HG03432 (cell line): ENCODE data around the gene RPTOR.
A peak's percentile ranks its signal among the peaks of the same experiment; 100 is the strongest.

Source experiments
- ATAC-seq: cut with Tn5 transposase; IDR thresholded peaks from one replicate; pipeline ENCODE4 v1.9.1; 2021; ENCODE audit warnings: mild to moderate bottlenecking, moderate library complexity; ENCODE audit not compliant: unreplicated experiment

Gene RPTOR

DNA sequence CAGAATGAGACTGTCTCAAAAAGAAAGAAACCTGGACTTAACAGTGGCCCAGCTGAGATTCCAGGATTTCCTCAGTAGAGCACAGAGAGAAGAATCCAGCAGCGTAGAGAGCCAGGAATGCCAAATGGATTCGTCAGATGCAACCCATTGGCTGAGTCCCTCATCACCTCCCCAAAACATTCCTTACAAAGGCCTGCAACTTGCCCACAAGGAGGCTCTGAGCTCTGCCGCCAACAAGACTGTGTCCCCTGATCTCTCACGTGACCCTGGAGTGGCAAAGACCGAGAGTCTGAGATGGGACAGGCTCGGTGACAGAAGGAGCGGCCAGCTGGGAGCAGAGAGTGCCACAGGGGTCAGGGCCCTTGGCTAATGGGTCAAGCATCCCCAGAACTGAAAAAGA, 440.1 kb downstream of the RPTOR start:
- ATAC-seq = no peak

DNA sequence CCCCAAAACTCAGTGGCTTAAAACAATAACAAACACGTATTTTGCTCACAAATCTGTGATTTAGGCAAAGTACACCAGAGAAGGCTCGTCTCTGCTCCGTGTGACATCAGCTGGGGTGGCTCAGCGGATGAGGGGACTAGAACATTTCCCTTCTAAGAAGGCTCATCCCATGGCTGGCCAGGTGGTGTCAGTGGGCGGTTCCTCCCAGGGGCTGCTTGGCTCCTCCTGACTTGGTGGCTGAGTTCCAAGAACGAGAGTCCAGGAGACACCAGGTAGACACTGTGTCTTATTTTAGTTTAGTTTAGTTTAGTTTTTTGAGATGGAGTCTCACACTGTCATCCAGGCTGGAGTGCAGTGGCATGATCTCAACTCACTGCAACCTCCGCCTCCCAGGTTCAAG, 441.4 kb downstream of the RPTOR start:
- ATAC-seq = no peak

DNA sequence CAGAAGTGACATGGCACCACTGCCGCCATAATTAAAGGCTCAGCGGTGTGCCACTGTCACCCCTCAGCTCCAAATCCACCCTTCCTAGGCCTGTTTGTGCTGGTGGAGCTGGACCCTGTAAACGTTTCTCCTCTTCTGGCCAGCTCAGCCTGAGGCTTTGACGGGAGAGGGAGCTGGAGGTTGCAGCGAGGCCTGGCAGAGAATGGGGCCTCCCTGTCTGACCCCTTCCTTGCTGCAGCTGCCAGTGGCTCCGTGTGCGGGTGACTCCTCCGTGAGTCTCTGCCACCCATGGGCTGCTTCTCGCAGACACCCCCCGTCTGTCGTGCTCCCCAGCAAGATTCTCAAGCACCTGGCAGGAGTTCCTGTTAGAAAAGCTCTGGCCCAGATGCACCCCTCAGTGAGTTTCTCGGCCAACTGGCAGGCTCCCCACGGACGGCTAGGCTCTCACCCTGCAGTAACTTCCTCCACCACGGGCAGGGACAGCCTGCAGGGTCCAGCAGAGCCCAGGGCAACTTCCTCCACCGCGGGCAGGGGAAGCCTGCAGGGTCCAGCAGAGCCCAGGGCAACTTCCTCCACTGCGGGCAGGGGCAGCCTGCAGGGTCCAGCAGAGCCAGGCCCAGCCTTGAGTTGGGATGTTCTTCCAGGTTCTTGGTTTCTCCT, 442.3 kb downstream of the RPTOR start:
- ATAC-seq = no peak

DNA sequence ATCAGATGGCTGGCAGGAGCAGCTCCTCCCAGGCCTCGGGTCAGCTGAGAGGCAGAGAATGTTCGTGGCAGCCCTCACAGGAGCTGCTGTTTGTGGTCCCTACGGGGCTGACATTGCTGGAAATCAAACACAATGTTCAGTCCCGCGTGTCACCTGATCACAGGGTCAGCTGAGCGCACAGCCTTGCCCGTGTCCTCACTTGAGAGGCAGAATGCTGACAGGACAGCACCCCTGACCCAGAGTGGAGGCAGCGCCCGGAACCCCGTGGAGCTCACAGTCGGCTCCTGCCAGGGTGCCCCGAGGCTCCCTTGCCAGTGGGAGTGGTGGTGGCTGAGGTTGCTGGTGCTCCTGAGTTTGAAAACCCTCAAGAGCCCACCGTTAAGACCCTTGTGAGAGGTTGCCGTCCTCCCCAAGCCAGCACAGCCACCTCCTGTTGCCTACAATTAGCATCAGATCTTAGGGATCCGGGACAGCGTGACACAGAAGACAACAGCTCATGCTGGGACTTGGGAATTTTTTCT, 443.4 kb downstream of the RPTOR start:
- ATAC-seq = no peak

DNA sequence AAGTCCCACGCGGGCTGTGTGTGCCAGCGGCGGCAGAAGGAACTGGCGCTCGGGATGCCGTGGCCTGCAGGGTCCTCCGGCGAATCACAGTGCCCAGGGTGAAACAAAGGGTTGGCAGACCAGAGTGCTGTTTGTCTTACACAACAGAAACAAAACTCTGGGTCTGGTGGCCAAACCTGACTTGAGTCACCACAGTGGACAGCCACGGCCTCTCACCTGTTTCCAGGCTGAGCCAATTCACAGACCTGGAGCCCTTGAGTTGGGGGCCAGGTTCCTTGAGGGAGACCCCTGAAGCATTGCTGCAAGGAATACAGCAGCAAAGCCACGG, 444.9 kb downstream of the RPTOR start:
- ATAC-seq = no peak

DNA sequence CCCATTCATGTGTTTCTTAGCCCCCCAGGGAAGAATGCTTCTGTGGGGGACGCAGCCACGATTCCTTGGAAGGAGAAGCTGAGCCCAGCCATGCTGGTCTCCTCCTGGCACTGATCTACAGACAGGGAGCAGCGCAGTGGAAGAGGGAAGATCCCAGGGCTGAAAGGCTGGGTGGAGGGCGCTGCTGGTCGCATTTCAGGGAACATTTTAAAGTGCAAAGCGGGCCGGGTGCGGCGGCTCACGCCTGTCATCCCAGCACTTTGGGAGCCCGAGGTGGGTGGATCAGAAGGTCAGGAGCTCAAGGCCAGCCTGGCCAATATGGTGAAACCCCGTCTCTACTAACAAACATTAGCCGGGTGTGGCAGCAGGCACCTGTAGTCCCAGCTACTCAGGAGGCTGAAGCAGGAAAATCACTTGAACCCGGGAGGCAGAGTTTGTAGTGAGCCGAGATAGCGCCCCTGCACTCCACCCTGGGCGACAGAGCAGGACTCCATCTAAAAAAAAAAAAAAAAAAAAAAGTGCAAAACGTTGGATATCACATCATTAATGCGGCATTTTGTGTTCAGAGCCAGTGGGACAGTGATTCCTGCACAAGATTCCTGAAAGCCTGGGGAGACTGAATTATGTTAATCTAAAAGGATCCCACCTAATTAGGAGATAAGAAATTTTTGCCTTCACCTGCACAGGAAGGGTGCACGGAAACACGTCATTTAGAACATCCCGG, 446.4 kb downstream of the RPTOR start:
- no peak for ATAC-seq

DNA sequence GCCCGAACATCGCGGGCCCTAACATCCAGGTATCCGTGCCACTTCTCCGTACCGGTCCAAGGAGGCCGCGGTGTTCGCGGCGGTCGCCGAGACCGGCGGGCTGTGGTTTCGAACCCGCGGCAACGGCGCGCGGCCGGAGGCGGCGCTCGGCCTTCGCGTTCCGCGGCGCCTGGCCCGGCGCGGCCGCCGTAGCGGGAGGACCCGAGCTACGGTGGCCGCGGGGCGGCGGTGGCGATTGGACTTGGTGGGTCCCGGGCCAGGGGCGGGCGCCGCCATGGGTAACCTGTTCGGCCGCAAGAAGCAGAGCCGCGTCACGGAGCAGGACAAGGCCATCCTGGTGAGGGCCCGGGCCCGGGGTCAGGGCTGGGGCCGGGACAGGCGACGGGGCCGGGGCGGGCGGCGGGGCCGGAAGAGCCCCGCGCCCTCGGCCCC, 447.0 kb downstream of the RPTOR start, which contains the start of gene CHMP6:
Gene CHMP6, plus strand, starts transcription at position 197 of the 432 bp plus-strand sequence. Its CDS starts 78 bp downstream, at position 275.
- ATAC-seq = peak; percentile 65

DNA sequence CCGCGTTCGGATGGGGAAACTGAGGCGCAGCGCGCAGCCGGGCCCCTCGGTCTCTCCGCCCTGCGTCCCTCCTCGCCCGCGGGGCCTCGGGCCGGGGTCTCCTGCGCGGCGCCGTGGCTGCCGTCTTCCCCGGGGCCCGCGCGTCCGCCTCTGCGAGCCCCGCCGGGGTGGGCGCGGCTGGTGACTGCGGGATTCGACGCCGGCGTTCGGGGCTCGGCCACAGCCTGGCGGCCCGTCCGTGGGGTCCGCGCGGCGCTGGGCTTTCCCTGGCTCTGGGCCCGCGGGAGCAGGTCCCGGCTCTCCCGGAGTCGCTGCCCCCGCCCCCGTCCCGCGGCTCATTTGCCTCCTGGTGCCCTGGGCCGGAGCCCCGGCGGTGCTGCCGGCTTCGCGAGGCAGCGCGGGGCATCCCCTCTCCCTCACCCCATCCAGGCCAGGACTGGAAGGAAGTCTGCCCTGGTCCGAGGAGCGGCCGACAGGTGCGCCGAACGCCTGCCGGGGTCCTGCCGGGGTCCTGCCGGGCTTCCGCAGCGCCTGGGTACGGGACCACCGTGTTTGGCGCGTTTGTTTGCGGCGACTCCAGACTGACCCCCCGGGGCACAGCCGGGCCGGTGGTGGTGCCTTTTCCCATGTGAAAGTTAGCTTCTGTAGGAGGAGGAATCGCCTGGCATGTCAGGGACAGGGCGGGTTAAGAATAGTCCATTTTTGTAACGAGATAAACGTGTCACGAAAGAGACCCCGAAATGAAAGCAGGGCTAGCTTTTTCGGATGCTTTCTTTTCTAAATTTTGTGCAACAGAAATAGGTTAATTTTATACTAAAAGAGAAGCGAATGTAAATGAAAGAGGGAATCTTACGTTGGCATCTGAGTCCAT, 447.7 kb downstream of the RPTOR start:
- ATAC-seq = peak; percentile 34

DNA sequence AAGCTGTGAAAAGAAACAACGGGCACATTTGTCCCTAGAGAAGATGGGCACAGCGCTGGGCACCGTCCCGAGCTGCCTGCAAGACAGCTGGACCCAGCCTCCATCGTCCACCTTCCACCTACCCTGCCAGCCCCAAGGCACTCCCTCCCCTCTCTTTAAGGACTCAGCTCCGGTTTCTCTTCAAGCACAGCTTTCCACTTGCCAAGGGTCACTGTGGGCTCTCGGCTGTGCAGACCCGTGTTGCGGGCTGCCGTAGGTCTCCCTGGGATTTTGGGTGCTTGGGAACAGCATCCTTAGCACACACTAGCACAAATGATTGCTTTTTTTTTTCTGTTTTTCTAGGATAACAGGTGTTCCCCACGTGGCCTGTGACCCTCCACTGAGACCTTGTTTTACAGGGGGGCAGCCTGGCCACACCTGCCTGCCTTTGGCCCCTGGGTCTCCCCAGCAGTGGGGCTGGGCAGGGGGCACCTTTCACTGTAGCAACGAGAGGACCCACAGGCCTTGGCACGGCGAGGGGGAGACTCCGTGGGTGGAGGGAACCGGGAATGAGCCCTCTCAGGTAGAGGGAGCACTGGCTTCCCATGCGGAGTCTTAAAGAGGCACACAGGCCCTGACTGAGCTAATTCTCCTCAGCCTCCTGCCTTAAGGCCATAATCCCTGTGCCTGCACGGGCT, 448.4 kb downstream of the RPTOR start:
- no peak for ATAC-seq

DNA sequence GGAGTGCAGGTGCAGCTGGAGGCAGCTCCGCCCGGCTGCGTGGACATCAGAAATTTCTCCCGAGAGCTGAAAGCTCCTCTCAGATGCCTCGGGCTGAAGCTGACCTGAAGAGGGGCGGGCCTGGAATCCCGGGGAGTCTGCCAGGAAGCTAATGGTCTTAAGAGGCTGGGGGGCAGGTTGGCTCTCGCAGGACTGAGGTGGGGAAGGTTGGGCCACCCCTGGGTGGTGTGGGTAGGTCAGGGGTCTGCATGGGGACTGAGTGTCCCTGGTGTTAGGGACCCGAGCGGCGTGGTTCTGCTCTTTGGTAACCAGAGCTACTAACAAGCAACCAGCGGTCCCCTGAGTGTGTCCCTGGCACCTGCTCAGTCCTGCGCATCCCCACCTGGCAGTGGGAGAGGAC, 450.5 kb downstream of the RPTOR start:
- ATAC-seq = no peak

DNA sequence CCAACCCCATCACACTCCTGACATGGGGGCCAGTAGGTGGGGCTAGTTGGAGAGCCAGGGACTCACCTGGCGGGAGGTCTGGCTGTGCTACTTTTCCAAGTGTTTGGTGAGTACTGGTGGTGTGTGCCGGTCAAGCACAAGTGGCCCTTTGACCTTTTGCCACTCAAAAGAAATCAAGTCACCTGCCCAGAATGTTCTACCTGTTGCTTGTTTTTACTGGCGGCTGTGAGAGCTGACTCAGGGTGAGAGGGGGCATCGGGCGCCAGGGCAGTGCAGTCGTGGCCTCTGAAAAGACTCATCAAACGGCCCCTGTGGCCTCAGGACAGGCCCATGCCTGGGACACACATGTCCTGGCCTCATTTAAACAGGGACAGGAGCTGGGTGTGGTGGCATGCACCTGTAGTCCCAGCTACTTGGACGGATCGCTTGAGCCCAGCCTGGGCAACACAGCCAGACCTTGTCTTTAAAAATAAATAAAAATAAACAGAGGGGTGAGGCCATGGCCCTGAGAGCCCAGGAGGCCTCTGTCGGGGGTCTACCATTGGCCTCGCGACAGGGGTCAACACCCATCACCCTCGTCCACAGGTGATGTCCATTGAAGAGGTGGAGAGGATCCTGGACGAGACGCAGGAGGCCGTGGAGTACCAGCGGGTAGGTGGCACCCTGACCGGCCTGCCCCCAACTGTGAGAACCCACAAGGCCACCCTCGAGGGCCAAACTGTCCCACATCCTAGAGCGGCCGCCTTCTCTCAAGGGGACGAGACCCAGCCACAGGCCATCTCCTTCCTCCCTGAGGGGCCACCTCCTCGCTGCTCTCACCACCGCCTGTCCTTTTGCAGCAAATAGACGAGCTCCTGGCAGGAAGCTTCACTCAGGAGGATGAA, 452.0 kb downstream of the RPTOR start:
- no peak for ATAC-seq

DNA sequence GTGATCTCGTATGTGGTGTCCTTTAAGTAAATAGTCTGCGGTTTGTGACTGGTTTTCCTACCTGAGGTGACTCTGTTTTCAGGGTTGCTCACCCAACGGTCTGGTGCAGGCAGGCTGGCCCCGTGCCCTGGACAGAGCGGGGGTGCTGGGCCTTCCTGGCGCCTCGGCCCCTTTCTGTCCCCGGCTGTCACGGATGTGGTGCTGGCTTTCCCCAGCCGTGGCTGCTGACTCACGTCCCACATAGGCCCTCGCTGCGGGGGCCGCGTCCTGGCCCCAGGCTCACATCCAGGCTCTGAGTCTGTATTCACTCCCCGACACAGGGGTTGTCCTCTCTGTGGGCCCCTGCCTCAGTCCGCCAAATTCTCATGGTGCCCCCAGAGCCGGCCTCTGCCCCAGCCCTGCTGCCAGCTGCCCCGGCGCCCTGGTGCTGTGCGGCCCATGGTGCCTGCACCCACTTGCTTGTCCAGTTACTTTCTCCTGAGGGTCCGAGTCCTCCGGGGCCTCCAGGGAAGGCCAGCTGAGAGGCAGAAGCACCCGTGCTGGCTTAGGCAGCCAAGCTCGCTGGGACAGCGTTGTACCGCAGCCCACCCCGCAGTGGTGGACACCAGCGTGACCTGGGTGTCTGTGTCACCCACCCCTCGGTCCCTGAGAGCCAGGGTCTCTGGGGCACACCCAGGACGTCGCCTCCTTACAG, 452.9 kb downstream of the RPTOR start:
- ATAC-seq = no peak

DNA sequence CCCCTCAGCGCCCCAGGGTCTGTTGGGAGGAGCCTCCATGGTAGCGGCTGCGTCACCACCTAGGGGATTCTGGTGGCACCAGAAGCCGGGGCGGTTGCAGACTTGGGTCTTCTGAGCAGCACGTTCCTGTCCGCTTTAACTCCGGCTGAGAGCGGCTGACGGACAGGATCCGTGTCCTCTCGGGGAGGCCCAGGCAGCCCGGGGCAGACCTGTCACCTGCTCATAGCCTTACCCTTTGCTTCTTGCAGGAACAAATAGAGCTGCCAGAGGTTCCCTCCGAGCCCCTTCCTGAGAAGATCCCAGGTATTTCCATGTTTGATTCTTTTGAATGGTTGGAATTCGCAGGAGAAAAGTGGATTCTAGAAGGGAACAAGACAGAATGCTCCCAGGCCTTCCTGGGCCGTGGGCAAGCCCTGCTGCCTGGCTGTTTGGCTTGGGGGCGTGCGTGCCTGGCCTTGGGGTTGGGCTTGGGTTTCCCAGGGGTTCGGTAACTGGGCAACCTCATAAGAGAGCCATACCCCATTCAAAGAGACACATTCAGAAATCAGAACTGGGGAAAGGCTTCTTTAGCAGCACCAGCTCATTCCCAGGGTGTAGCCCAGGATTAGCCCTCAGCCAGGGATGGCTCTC, 453.6 kb downstream of the RPTOR start:
- ATAC-seq = no peak

DNA sequence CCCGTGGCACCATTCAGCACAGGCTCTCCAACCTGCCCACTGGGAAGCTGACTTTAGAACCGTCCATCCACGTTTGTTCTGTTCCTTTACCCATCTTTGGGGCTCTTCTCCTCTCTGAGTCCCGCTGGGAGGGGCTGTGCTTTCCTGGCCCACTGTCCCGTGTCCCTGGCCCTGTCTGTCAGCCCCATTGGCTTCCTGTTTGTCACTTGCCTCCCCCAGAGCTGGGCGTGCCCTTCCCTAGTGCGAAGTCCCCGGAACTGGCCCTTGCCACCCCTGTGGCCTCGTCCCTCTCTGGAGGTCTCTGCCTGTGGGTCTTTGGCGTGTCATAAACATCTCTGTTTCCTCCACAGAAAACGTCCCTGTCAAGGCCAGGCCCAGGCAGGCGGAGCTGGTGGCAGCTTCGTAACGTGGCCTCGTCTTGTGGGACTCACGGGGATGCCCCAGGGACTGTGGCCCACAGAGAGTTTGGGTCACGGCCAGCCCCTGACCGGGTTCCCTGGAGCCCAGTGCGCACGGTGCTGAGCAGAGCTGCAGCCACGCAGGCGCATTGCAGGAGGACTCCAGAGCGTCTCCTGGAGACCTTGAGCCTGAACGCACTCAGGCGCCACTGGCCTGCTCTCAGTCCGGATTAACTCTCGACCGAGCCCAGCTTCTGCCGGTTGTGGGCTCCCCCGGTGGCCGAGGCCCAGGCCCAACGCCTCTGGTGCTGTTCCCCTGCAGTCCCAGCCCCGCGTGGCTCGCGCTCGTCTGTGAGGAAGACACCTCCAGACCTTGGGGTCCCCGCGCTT, 454.3 kb downstream of the RPTOR start:
- no peak for ATAC-seq

DNA sequence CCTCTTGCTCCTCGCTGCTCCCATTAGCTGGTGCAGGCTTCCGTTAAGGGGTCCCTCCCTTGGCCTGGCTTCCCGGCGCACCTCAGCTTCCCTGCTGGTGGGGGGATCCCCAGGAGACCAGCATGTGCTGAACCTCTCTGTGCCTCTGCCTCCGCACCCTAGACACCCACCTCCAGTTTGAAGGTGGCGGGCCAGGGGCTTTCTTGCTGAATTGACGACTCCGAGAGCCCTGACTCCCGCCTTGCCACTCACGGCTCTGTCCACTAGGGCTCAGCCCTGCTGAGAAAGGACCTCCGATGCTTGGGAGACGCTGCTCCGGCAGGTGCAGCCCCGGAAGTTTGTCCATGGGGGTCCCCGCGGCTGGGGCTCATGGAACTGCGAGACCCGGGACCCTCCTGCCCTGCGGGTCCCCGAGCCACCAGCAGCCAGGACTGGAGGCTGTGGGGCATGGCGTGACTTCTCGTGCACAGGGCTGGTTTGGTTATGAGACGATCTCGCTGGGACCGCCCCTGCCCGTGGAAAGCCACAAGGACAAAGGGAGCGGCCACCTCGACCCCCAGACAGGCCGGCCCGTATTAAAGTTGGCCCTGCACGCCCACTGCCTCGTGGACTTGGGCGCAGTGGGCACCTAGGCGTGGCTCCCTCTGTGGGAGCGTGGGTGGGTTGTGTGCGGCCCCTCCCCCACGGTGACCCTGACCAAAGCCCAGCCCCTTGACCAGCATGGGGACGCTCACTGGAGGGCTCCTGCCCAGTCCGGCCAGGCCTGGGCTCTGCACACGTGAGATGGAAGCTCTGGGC, 455.1 kb downstream of the RPTOR start:
- no peak for ATAC-seq

DNA sequence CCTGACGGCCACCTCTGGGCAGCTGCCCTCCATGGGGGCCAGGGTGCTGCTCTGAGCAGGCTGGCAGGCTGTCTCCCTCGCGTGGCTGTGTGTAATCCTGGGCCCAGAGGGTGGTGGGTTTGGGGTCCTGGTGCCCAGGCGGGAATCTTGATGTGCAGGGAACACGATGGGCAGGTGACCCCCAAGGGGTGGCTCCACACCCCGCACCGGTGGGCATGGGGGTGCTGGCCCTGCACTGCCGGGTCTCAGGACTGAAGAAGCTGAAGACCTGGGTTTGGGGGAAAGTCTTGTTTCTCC, 455.6 kb downstream of the RPTOR start:
- ATAC-seq = no peak

DNA sequence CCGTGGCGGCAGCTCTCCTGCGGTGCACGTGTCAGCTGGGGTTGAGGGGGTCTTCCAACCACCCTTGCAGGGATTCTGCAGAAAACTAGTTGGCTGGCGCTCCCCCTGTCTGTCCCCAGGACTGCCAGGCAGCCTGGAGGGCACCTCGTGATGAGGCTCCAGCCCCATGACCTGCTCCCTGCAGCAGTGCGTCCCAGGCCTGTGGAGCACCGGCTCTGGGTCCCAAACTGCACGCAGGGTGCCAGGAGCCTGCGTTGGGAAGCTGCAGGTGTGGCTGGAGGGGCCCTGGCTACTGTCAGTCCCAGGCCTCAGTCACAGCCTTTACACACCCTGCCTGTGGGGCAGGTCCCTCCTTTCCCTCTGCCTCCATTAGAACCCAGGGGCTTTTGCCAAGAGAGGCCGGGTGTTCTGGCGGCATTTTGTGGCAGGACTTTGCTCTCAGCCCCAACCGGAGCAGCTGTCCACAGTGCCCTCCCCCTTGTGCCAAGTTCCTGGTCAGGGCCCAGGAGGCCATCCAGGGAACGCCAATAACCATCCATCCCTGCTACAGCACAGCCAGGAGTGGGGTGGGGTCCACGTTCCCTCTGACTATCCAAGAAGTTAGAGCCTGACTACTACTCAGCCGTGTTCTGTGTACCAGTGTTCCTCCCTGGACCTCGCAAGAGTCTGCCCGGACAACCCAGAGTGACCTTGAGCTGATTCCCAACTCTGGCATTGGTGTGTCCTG, 456.2 kb downstream of the RPTOR start:
- ATAC-seq = no peak
